Measurements from ENCODE around the gene CENPX.

- TF ChIP-seq, protein P1, sequence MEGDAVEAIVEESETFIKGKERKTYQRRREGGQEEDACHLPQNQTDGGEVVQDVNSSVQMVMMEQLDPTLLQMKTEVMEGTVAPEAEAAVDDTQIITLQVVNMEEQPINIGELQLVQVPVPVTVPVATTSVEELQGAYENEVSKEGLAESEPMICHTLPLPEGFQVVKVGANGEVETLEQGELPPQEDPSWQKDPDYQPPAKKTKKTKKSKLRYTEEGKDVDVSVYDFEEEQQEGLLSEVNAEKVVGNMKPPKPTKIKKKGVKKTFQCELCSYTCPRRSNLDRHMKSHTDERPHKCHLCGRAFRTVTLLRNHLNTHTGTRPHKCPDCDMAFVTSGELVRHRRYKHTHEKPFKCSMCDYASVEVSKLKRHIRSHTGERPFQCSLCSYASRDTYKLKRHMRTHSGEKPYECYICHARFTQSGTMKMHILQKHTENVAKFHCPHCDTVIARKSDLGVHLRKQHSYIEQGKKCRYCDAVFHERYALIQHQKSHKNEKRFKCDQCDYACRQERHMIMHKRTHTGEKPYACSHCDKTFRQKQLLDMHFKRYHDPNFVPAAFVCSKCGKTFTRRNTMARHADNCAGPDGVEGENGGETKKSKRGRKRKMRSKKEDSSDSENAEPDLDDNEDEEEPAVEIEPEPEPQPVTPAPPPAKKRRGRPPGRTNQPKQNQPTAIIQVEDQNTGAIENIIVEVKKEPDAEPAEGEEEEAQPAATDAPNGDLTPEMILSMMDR (IDR thresholded peaks at IDR 0.05 in 8 of 11, conservative IDR thresholded peaks at IDR 0.05 in 3 of 11): no peak
- no peak for TF ChIP-seq POLR2A (IDR thresholded peaks at IDR 0.05)
These were observed 46.1 kb downstream of the CENPX start for GRCh38 chr17:81976332-81977210.
